ACC112 (cell line): ENCODE results near the gene CRYL1.

Experiments used
- H2AFZ ChIP-seq: fragments of 200-600 bp; sonication (generic); one replicate; pipeline ENCODE4 v1.6.0; 2017; ENCODE audit warnings: antibody characterized with exemption, low read length; ENCODE audit not compliant: unreplicated experiment
- H3K27ac ChIP-seq: fragments of 200-600 bp; sonication (generic); 2 replicates; pipeline ENCODE4 v1.5.1; 2014; ENCODE audit warnings: low read depth, mild to moderate bottlenecking, antibody characterized with exemption, low read length, moderate library complexity
- H3K27me3 ChIP-seq: fragments of 200-600 bp; sonication (generic); 2 replicates; pipeline ENCODE4 v1.6.1; 2014; ENCODE audit warnings: mild to moderate bottlenecking, antibody characterized with exemption, low read length, moderate library complexity, mixed read lengths; ENCODE audit not compliant: insufficient read depth
- H3K36me3 ChIP-seq: fragments of 200-600 bp; sonication (generic); 2 replicates; pipeline ENCODE4 v1.6.1; 2016; ENCODE audit warnings: mild to moderate bottlenecking, antibody characterized with exemption, low read length, moderate library complexity, mixed read lengths; ENCODE audit not compliant: insufficient read depth
- H3K4me1 ChIP-seq: fragments of 200-600 bp; sonication (generic); one replicate; pipeline ENCODE4 v1.6.1; 2016; ENCODE audit warnings: low read length, mixed read lengths; ENCODE audit not compliant: insufficient read depth, unreplicated experiment, control insufficient read depth
- H3K4me3 ChIP-seq: fragments of 200-600 bp; sonication (generic); 2 replicates; pipeline ENCODE4 v1.5.1; 2014; ENCODE audit warnings: mild to moderate bottlenecking, low read depth, low read length
- H3K79me2 ChIP-seq: fragments of 200-600 bp; sonication (generic); one replicate; pipeline ENCODE4 v1.6.0; 2016; ENCODE audit warnings: low read length; ENCODE audit not compliant: control insufficient read depth, unreplicated experiment, insufficient read depth

CRYL1 gene

DNA sequence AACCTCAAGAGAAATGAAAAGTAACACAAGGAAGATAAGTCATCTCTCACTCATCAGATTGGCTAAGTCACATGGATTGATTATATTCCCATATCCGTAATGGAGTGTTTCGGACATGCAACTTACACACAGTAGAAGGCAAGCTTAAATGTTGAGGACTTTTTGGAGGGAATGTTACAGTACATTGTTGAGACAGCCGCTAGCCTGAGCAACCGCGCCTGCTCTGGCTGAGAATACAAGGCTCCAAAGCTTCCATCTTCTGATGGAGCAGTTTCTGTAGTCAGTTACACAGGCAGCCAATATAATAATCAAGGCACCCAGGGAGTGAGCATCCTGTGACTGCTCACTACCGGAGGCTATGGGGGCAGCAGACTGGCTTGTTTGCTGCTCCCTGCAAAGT is 1.0 kb upstream of the CRYL1 start:
- no peaks in the 10 kb centered on the region for H3K36me3 ChIP-seq
- peak overlapping the region; percentile 86 for H3K4me3 ChIP-seq
- H3K27me3 ChIP-seq: no peaks in the 10 kb centered on the region
- H3K27ac ChIP-seq: peak overlapping the region; percentile 72
- no peaks in the 10 kb centered on the region for H3K4me1 ChIP-seq
- H2AFZ ChIP-seq: peak overlapping the region; percentile 35
- H3K79me2 ChIP-seq: peaks cover 11% of the 10 kb centered on the region

DNA sequence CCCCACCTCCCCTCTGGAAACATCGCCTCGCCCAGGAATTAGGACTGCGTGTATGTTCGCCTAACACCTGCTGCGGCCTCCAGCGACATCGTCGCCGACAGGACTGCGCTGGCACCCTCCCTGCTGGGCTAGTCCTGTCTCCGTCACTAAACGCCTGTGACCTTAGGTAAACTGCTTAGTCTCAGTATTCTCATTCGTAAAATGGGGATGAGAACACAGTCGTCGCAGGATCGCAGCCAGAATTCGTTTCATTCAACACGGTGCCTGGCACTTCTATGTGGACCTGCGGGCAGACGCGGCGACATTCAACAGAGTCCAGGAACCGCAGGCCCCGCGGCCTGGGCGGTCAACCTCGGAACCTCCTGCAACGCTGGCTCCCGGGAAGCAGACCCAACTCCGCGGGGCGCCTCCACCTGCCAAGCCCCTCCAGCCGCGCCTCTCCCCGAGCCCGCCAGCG is 485 bp downstream of the CRYL1 start:
- H3K36me3 ChIP-seq: no peaks in the 10 kb centered on the region
- H3K27ac ChIP-seq: peak overlapping the region; percentile 72; the same call in 1 of the 2 replicates
- H3K4me1 ChIP-seq: no peaks in the 10 kb centered on the region
- peak overlapping the region; percentile 58 for H2AFZ ChIP-seq
- peaks cover 11% of the 10 kb centered on the region for H3K79me2 ChIP-seq
- no peaks in the 10 kb centered on the region for H3K27me3 ChIP-seq
- peak overlapping the region; percentile 86 for H3K4me3 ChIP-seq

DNA sequence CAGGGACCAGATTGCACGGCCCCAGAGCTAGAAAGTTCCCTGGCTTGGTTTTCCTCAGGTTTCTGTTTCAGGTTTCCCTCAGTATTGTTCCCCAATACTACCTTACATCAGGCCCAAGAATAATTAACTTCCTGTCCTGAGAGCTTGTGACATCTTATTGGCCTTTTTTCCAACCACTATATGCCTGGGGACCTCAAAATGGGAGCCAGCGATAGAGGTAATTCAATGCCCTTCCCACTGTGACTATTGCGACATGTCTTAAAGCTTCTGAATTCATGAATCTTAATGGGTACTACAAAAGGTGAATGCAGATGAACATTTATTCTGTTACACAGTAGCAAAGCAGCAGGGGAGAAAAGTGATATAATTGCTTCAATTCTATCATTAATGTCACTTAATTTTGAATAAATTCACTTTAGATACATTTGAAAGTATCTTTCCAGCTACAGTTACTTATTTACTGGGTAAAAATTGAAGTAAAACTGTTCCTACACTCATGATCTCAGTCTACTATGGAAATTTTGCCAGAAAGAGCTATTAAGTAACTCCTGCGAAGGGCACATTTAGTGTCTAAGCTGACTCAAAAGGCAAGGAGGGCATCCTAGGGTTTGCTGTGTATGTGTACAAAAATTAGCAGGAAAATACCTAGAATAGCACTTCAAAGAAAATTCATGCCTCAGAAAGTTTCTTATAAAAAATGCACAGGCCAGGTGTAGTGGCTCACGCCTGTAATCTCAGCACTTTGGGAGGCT is 4.1 kb downstream of the CRYL1 start:
- no peak overlapping the region for H3K4me3 ChIP-seq
- H3K79me2 ChIP-seq: peaks cover 11% of the 10 kb centered on the region
- H2AFZ ChIP-seq: no peak overlapping the region
- H3K27ac ChIP-seq: no peak overlapping the region
- no peaks in the 10 kb centered on the region for H3K27me3 ChIP-seq
- H3K36me3 ChIP-seq: no peaks in the 10 kb centered on the region
- H3K4me1 ChIP-seq: no peaks in the 10 kb centered on the region

DNA sequence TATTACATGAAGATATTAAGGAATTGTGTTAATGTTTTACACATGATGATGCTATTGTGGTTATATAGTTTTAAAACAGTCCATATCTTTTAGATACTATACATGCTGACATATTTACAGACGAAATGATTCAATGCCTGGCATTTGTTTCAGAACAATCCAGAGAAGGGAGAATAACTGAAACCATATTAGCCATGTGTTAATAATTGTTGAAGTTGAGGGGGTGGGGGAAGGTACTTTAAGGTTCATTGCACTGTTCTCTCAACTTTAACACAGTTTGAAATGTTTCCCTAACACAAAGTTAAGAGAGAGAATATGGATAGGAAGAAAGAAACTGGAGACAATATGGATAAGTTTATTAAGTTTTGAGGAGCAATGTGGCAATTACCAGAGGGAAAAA is 5.8 kb downstream of the CRYL1 start:
- H3K36me3 ChIP-seq: no peaks in the 10 kb centered on the region
- H3K27ac ChIP-seq: no peak overlapping the region
- no peaks in the 10 kb centered on the region for H3K4me1 ChIP-seq
- no peak overlapping the region for H3K4me3 ChIP-seq
- peaks cover 6% of the 10 kb centered on the region for H3K79me2 ChIP-seq
- H2AFZ ChIP-seq: no peak overlapping the region
- no peaks in the 10 kb centered on the region for H3K27me3 ChIP-seq

DNA sequence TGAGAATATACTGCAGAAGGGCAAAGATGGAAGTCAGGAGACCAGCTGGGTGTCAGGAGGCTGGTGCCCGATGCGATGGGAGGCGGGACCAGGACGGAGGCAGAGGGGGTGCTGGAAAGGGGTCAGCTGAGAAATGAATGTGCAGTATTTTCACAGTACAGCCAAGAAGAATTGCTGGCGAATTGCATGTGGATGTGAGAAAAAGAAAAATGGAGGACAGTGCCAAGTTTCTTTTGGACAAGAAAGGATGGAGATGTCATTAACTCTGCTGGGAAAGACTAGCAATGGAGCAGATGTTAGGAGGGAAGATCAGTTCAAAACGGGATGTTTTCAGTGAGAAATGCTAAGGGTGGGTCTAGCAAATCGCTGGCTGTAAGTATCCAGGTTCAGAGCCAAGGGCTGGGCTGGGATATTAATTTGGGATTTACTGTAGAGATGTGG is 7.0 kb downstream of the CRYL1 start:
- no peak overlapping the region for H3K4me3 ChIP-seq
- no peak overlapping the region for H3K27ac ChIP-seq
- no peak overlapping the region for H2AFZ ChIP-seq
- peaks cover 6% of the 10 kb centered on the region for H3K79me2 ChIP-seq
- H3K27me3 ChIP-seq: no peaks in the 10 kb centered on the region
- no peaks in the 10 kb centered on the region for H3K36me3 ChIP-seq
- no peaks in the 10 kb centered on the region for H3K4me1 ChIP-seq

DNA sequence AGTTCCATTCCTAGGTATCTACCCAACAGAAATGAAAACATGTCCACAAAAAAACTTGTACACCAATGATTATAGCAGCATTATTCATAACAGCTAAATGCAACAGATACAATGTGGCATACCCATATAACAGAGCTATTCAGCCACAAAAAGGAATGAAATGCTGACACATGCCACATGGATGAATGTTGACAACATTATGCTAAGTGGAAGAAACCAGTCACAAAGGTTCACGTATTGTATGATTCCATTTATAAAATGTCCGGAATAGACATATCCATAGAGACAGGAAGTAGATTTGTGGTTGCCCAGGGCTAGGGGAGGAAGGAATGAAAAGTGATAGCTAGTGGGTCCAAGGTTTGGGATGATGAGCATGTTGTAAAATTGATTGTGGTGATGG is 10.8 kb downstream of the CRYL1 start:
- Histone ChIP-seq H3K4me1 (no peaks in the 10 kb centered on the region), H3K4me3 (no peak overlapping the region), H3K79me2 (peaks cover 6% of the 10 kb centered on the region), H3K27ac (no peak overlapping the region), H3K27me3 (no peaks in the 10 kb centered on the region), H2AFZ (no peak overlapping the region), H3K36me3 (no peaks in the 10 kb centered on the region)

DNA sequence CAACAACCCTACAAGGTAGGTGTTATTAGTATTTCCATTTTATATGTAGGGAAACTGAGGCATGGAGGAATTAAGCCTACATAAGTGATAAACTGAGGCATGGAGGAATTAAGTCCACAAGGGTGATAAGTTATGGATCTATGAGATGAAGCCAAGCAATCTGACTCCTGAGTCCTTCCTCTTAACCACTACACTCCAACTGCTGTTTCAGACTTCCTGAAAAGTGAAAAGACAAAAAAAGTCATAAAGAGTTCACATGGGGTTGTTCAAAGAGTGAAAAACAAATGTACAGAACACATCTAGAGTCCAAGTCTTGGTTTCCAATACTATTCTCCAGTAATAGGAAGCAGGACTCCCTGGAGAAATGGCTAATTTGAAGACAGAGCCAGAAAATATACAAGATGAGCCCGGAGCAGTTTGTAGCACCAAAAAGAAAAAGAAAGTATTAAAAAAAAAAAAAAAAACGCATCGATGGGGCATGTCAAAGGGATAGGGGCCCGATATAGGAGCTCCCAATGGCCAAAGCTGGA is 12.1 kb downstream of the CRYL1 start:
- Histone ChIP-seq H2AFZ (no peak overlapping the region), H3K36me3 (no peaks in the 10 kb centered on the region), H3K4me1 (no peaks in the 10 kb centered on the region), H3K79me2 (peaks cover 6% of the 10 kb centered on the region), H3K4me3 (no peak overlapping the region), H3K27me3 (no peaks in the 10 kb centered on the region), H3K27ac (no peak overlapping the region)

DNA sequence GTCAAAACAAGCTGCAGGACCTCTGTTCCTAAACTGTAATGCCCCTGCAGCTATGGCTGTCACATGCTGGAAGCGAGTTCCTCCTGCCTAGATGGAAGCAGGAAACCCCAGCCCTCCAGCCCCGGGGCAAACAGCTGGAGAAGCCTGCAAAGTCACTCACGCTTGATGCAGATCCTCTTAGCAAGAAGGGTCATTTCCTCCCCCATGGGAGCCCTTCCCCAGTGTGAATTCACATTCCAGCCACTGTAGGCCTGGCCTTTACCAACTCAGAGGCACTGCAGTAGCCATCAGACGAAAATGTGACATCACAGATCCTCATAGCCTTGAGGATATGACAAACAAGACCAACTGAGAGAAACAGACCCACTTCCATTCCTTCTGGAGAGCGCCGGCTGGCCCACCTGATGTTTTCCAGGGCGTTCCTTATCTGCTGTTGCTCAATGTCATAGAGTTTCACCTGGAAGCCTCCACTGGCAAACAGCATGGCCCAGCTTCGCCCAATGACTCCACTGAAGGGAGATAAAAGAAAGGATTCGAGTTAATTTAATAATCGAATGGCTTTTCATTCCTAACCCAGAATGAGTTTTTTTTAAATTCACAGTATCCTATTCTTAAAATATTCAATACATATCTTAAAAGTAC is 13.5 kb downstream of the CRYL1 start:
- no peaks in the 10 kb centered on the region for H3K27me3 ChIP-seq
- no peak overlapping the region for H3K27ac ChIP-seq
- H3K79me2 ChIP-seq: peaks cover 6% of the 10 kb centered on the region
- no peaks in the 10 kb centered on the region for H3K36me3 ChIP-seq
- no peak overlapping the region for H2AFZ ChIP-seq
- no peaks in the 10 kb centered on the region for H3K4me1 ChIP-seq
- no peak overlapping the region for H3K4me3 ChIP-seq

DNA sequence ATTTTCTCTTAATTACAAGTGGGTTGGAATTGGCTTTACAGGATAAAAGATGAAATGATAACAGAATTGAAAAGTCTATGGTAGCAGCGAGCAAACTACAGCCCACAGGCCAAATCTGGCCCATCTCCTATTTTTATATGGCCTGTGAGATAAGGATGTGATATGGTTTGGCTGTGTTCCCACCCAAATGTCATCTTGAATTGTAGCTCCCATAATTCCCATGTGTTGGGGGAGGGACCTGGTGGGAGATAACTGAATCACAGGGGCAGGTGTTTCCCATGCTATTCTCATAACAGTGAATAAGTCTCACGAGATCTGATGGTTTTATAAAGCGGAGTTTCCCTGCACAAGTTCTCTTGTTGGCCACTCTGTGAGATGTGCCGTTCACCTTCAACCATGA is 19.0 kb downstream of the CRYL1 start:
- no peaks in the 10 kb centered on the region; the same call in 1 of the 2 replicates for H3K36me3 ChIP-seq

DNA sequence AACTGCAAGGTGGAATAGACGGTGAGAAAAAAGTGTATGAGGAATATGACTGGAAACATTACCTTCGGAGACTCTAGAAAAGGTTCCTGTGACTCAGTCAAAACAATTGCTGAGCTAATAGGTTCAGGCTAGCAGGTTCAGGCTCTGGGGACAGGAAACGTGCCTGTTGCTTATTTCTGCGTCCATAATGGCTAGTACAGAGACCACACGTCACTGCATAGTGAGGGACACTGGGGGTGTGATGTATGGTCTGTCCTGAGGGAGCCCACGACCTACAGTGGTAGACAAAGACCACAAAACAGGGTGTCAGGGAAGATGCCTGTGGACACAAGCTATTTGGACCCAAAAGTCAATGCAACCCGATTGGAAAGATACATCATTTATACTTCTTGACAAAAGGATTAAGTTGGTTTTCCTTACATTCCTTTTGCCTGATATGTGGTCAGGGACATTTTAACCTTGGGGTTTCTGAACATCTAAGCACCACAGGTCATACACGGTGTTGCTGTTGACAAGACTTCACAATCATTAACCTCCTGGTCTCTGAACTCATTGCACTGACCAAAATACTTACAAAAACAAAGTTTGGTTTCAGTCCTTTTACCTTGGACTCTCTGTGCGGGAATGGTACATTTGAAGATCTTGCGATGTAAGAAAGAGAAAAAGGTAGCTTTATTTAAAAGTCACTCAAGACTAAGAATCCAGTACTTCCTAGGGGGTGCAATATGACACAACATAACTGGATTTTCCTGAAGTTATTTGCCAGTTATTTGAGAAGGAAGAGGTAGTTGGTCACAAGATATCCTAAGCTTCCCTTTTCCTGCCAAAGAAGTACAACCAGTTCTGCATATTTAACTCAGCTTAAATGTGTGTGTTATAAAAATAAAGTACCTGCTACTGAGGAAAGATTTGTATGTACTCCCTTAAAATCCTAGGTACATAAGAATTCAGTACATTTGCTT is 20.0 kb downstream of the CRYL1 start:
- H3K27ac ChIP-seq: no peak overlapping the region

More for the DNA sequence above, 19.0 kb downstream of the CRYL1 start:
- Histone ChIP-seq H3K27ac (no peak overlapping the region), H3K79me2 (no peaks in the 10 kb centered on the region), H3K27me3 (no peaks in the 10 kb centered on the region), H2AFZ (no peak overlapping the region), H3K4me1 (no peaks in the 10 kb centered on the region), H3K4me3 (no peak overlapping the region)

More for the DNA sequence above, 20.0 kb downstream of the CRYL1 start:
- H3K4me1 ChIP-seq: no peaks in the 10 kb centered on the region
- no peak overlapping the region for H3K4me3 ChIP-seq
- H3K27me3 ChIP-seq: no peaks in the 10 kb centered on the region
- peaks cover 8% of the 10 kb centered on the region; the same call in 1 of the 2 replicates for H3K36me3 ChIP-seq
- H3K79me2 ChIP-seq: no peaks in the 10 kb centered on the region
- H2AFZ ChIP-seq: no peak overlapping the region
